ENCODE data around the gene PLEKHD1.
"Not testable (repeated sequence)": the region's sequence is repeated elsewhere in the genome, so short reads cannot be mapped to it uniquely, and the experiment has no call there.

PLEKHD1 gene

GRCh38 chr14:69484444-69485314 is at the start of gene PLEKHD1:
TSS of gene PLEKHD1 (plus strand) at chr14:69484728. CDS start at chr14:69484966, 238 bp downstream.
- DNase-seq: no peak

- DNase-seq: no peak
These were observed 44.8 kb upstream of the PLEKHD1 start for GRCh38 chr14:69439521-69440270.

GRCh38 chr14:69441948-69442347 is 42.6 kb upstream of the PLEKHD1 start:
- no peak for DNase-seq

GRCh38 chr14:69443296-69443805 is 41.2 kb upstream of the PLEKHD1 start:
- no peak for DNase-seq

GRCh38 chr14:69449216-69449615 is 35.3 kb upstream of the PLEKHD1 start:
- DNase-seq: no peak

- DNase-seq: no peak
These were observed 32.6 kb upstream of the PLEKHD1 start for GRCh38 chr14:69451941-69452340.

GRCh38 chr14:69458350-69458749 is 26.2 kb upstream of the PLEKHD1 start:
- no peak for DNase-seq

- no peak for DNase-seq
These were observed 25.4 kb upstream of the PLEKHD1 start for GRCh38 chr14:69459122-69459521.

GRCh38 chr14:69460093-69460701 is 24.3 kb upstream of the PLEKHD1 start:
- DNase-seq: peak; percentile 73

GRCh38 chr14:69464379-69464778 is 20.1 kb upstream of the PLEKHD1 start:
- DNase-seq: no peak

GRCh38 chr14:69464829-69465228 is 19.7 kb upstream of the PLEKHD1 start:
- DNase-seq: no peak

- DNase-seq: no peak
These were observed 15.6 kb upstream of the PLEKHD1 start for GRCh38 chr14:69468949-69469348.

GRCh38 chr14:69471436-69471835 is 13.1 kb upstream of the PLEKHD1 start:
- DNase-seq: no peak

- no peak for DNase-seq
These were observed 12.6 kb upstream of the PLEKHD1 start for GRCh38 chr14:69471916-69472315.

- DNase-seq: no peak
These were observed 11.3 kb upstream of the PLEKHD1 start for GRCh38 chr14:69473260-69473659.

GRCh38 chr14:69473946-69474345 is 10.6 kb upstream of the PLEKHD1 start:
- DNase-seq: no peak

GRCh38 chr14:69475194-69475818 is 9.2 kb upstream of the PLEKHD1 start:
- DNase-seq: peak; percentile 59

GRCh38 chr14:69476824-69477450 is 7.6 kb upstream of the PLEKHD1 start:
- DNase-seq: not testable (repeated sequence)

- DNase-seq: not testable (repeated sequence)
These were observed 6.5 kb upstream of the PLEKHD1 start for GRCh38 chr14:69478055-69478454.

GRCh38 chr14:69479696-69480095 is 4.8 kb upstream of the PLEKHD1 start:
- no peak for DNase-seq

- DNase-seq: no peak
These were observed 4.4 kb upstream of the PLEKHD1 start for GRCh38 chr14:69480136-69480535.

- peak; percentile 39 for DNase-seq
These were observed 2.5 kb upstream of the PLEKHD1 start for GRCh38 chr14:69481815-69482568.
